Measurements from ENCODE around the gene TRAPPC6A. TPM values are rescaled to one million over a fixed set of nuclear protein-coding genes. Genes with fewer than 3 reads are reported as not detected.
A peak's percentile ranks its signal among the peaks of the same experiment; 100 is the strongest.

TRAPPC6A gene
- total RNA-seq: 10 to 100 TPM; 15.2 to 19.4 (median 17.2) TPM
- polyA plus RNA-seq: 26.5 TPM
- long read RNA-seq, donor 1, partial matches to known transcripts: 1 of 8 reads
- long read RNA-seq, donor 1, other reads (novel, unspliced or antisense): 0 of 8 reads
- long read RNA-seq, donor 2, partial matches to known transcripts: 0 of 2 reads
- long read RNA-seq, donor 2, other reads (novel, unspliced or antisense): 0 of 2 reads
- long read RNA-seq, donor 3, partial matches to known transcripts: 2 of 5 reads
- long read RNA-seq, donor 3, other reads (novel, unspliced or antisense): 1 of 5 reads
- long read RNA-seq, donor 4, partial matches to known transcripts: 0 of 1 reads
- long read RNA-seq, donor 4, other reads (novel, unspliced or antisense): 1 of 1 reads

- Histone ChIP-seq H3K4me1 (ENCODE audit: control insufficient read depth, insufficient read depth, low read length) (peaks cover 5% of the 10 kb centered on the region), H3K9me3 (ENCODE audit: control insufficient read depth, low read length) (no peaks in the 10 kb centered on the region), H3K27me3 (ENCODE audit: control insufficient read depth, insufficient read depth) (no peaks in the 10 kb centered on the region), H3K4me3 (ENCODE audit: low read length) (peak within 1 kb of the TSS; percentile 93), H3K27ac (ENCODE audit: low read length) (peak within 1 kb of the TSS; percentile 98)
- DNase-seq: no peak
- WGBS: under 1% methylated on average over 36 of the region's 36 CpGs
- intact Hi-C loops (cut with DNase I): no loop called here
- no peak for ATAC-seq
Observed at GRCh38 chr19:45177817-45178261, at the start of gene TRAPPC6A. Gene TRAPPC6A (minus strand): TSS chr19:45178237. CDS start chr19:45178218, 19 bp downstream.

- Histone ChIP-seq H3K4me1 (ENCODE audit: control insufficient read depth, insufficient read depth, low read length) (no peaks in the 10 kb centered on the region), H3K4me3 (ENCODE audit: low read length) (no peak overlapping the region), H3K9me3 (ENCODE audit: control insufficient read depth, low read length) (no peaks in the 10 kb centered on the region), H3K27me3 (ENCODE audit: control insufficient read depth, insufficient read depth) (no peaks in the 10 kb centered on the region), H3K27ac (ENCODE audit: low read length) (no peak overlapping the region)
- peak in 1 of 3 donors; percentile 36 for DNase-seq
- intact Hi-C loops (cut with DNase I): no loop called here
- peak in 1 of 2 donors; percentile 23 for ATAC-seq
- 65% methylated on average over 11 of the region's 11 CpGs for WGBS
Observed at GRCh38 chr19:45224645-45225044, 46.6 kb upstream of the TRAPPC6A start.

GRCh38 chr19:45223879-45224278 lies 45.8 kb upstream of the TRAPPC6A start:
- 96% methylated on average over 5 of the region's 5 CpGs for WGBS
- Histone ChIP-seq H3K27ac (ENCODE audit: low read length) (no peak overlapping the region), H3K4me1 (ENCODE audit: control insufficient read depth, insufficient read depth, low read length) (no peaks in the 10 kb centered on the region), H3K27me3 (ENCODE audit: control insufficient read depth, insufficient read depth) (no peaks in the 10 kb centered on the region), H3K9me3 (ENCODE audit: control insufficient read depth, low read length) (no peaks in the 10 kb centered on the region), H3K4me3 (ENCODE audit: low read length) (no peak overlapping the region)
- DNase-seq: peak in 1 of 3 donors; percentile 7
- intact Hi-C loops (cut with DNase I): no loop called here
- no peak for ATAC-seq

- intact Hi-C loops (cut with DNase I): no loop called here
- DNase-seq: peak in 1 of 3 donors; percentile 1
- no peaks in the 10 kb centered on the region for H3K4me1 ChIP-seq (ENCODE audit: control insufficient read depth, insufficient read depth, low read length)
- H3K9me3 ChIP-seq (ENCODE audit: control insufficient read depth, low read length): no peaks in the 10 kb centered on the region
- H3K27ac ChIP-seq (ENCODE audit: low read length): no peak overlapping the region
- 95% methylated on average over 6 of the region's 6 CpGs for WGBS
- no peaks in the 10 kb centered on the region for H3K27me3 ChIP-seq (ENCODE audit: control insufficient read depth, insufficient read depth)
- H3K4me3 ChIP-seq (ENCODE audit: low read length): no peak overlapping the region
- no peak for ATAC-seq
Observed at GRCh38 chr19:45222724-45223123, 44.7 kb upstream of the TRAPPC6A start.

GRCh38 chr19:45218911-45219743 lies 41.1 kb upstream of the TRAPPC6A start:
- Histone ChIP-seq H3K4me1 (ENCODE audit: control insufficient read depth, insufficient read depth, low read length) (peaks cover 2% of the 10 kb centered on the region), H3K27me3 (ENCODE audit: control insufficient read depth, insufficient read depth) (no peaks in the 10 kb centered on the region), H3K4me3 (ENCODE audit: low read length) (no peak overlapping the region), H3K27ac (ENCODE audit: low read length) (no peak overlapping the region), H3K9me3 (ENCODE audit: control insufficient read depth, low read length) (no peaks in the 10 kb centered on the region)
- DNase-seq (peak in 1 of 3 donors; percentile 30), ATAC-seq (no peak)
- 82% methylated on average over 18 of the region's 18 CpGs for WGBS
- intact Hi-C loops (cut with DNase I): no loop called here

GRCh38 chr19:45218426-45218825 lies 40.4 kb upstream of the TRAPPC6A start:
- no peak for ATAC-seq
- Histone ChIP-seq H3K4me1 (ENCODE audit: control insufficient read depth, insufficient read depth, low read length) (peaks cover 2% of the 10 kb centered on the region), H3K9me3 (ENCODE audit: control insufficient read depth, low read length) (no peaks in the 10 kb centered on the region), H3K27ac (ENCODE audit: low read length) (no peak overlapping the region), H3K27me3 (ENCODE audit: control insufficient read depth, insufficient read depth) (no peaks in the 10 kb centered on the region), H3K4me3 (ENCODE audit: low read length) (no peak overlapping the region)
- intact Hi-C loops (cut with DNase I): no loop called here
- DNase-seq: no peak
- WGBS: 66% methylated on average over 4 of the region's 4 CpGs

- peak in 1 of 3 donors; percentile 48 for DNase-seq
Observed at GRCh38 chr19:45217957-45218334, 39.9 kb upstream of the TRAPPC6A start.

GRCh38 chr19:45217193-45217956 lies 39.3 kb upstream of the TRAPPC6A start:
- Histone ChIP-seq H3K27me3 (ENCODE audit: control insufficient read depth, insufficient read depth) (no peaks in the 10 kb centered on the region), H3K9me3 (ENCODE audit: control insufficient read depth, low read length) (no peaks in the 10 kb centered on the region), H3K27ac (ENCODE audit: low read length) (no peak overlapping the region), H3K4me3 (ENCODE audit: low read length) (no peak overlapping the region), H3K4me1 (ENCODE audit: control insufficient read depth, insufficient read depth, low read length) (peaks cover 2% of the 10 kb centered on the region)
- WGBS: 35% methylated on average over 45 of the region's 46 CpGs
- intact Hi-C loops (cut with DNase I): no loop called here
- DNase-seq (peak in 1 of 3 donors; percentile 50), ATAC-seq (peak; percentile 5 to 34)

More at GRCh38 chr19:45217957-45218334, 39.9 kb upstream of the TRAPPC6A start:
- no peaks in the 10 kb centered on the region for H3K27me3 ChIP-seq (ENCODE audit: control insufficient read depth, insufficient read depth)
- peak in 1 of 2 donors; percentile 7 for ATAC-seq
- WGBS: 45% methylated on average over 14 of the region's 14 CpGs
- H3K4me3 ChIP-seq (ENCODE audit: low read length): no peak overlapping the region
- H3K27ac ChIP-seq (ENCODE audit: low read length): no peak overlapping the region
- H3K9me3 ChIP-seq (ENCODE audit: control insufficient read depth, low read length): no peaks in the 10 kb centered on the region
- H3K4me1 ChIP-seq (ENCODE audit: control insufficient read depth, insufficient read depth, low read length): peaks cover 2% of the 10 kb centered on the region
- intact Hi-C loops (cut with DNase I): no loop called here

GRCh38 chr19:45216667-45217066 lies 38.6 kb upstream of the TRAPPC6A start:
- 53% methylated on average over 6 of the region's 6 CpGs for WGBS
- ATAC-seq (no peak), DNase-seq (peak in 1 of 3 donors; percentile 1)
- intact Hi-C loops (cut with DNase I): no loop called here
- Histone ChIP-seq H3K27me3 (ENCODE audit: control insufficient read depth, insufficient read depth) (no peaks in the 10 kb centered on the region), H3K27ac (ENCODE audit: low read length) (no peak overlapping the region), H3K9me3 (ENCODE audit: control insufficient read depth, low read length) (no peaks in the 10 kb centered on the region), H3K4me1 (ENCODE audit: control insufficient read depth, insufficient read depth, low read length) (peaks cover 2% of the 10 kb centered on the region), H3K4me3 (ENCODE audit: low read length) (no peak overlapping the region)

- Histone ChIP-seq H3K27me3 (ENCODE audit: control insufficient read depth, insufficient read depth) (no peaks in the 10 kb centered on the region), H3K4me3 (ENCODE audit: low read length) (no peak overlapping the region), H3K9me3 (ENCODE audit: control insufficient read depth, low read length) (no peaks in the 10 kb centered on the region), H3K27ac (ENCODE audit: low read length) (no peak overlapping the region), H3K4me1 (ENCODE audit: control insufficient read depth, insufficient read depth, low read length) (peaks cover 2% of the 10 kb centered on the region)
- intact Hi-C loops (cut with DNase I): no loop called here
- peak; percentile 32 to 76 (median 63) for DNase-seq
- peak; percentile 10 to 22 for ATAC-seq
- 22% methylated on average over 35 of the region's 35 CpGs for WGBS
Observed at GRCh38 chr19:45215391-45216191, 37.6 kb upstream of the TRAPPC6A start.
